ENCODE data around the gene NRIP1.

DNA sequence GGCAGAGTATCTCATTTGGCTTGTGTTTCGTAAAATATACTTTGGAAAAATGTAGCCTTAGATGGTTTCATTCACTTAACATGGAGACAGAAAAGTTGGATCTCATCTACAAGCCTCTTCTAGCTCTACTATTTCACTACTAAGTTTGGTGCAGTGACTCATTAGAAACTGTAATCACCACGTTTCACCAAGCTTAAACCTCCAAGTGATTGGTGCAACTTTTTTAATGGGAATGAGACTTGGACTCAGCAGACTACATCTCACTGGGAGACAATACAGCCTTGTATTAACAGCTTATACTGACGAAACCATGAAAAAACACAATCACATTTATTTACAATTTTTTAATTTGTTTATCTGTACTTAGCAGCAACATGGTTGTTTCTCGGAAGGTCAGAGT lies 29.9 kb upstream of the NRIP1 start:
- TF ChIP-seq, protein P1, sequence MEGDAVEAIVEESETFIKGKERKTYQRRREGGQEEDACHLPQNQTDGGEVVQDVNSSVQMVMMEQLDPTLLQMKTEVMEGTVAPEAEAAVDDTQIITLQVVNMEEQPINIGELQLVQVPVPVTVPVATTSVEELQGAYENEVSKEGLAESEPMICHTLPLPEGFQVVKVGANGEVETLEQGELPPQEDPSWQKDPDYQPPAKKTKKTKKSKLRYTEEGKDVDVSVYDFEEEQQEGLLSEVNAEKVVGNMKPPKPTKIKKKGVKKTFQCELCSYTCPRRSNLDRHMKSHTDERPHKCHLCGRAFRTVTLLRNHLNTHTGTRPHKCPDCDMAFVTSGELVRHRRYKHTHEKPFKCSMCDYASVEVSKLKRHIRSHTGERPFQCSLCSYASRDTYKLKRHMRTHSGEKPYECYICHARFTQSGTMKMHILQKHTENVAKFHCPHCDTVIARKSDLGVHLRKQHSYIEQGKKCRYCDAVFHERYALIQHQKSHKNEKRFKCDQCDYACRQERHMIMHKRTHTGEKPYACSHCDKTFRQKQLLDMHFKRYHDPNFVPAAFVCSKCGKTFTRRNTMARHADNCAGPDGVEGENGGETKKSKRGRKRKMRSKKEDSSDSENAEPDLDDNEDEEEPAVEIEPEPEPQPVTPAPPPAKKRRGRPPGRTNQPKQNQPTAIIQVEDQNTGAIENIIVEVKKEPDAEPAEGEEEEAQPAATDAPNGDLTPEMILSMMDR (IDR thresholded peaks at IDR 0.05 in 4 of 5, conservative IDR thresholded peaks at IDR 0.05 in 1 of 5) = no peak
- no peak for TF ChIP-seq POLR2A (IDR thresholded peaks at IDR 0.05)

All from gastrocnemius medialis (tissue), 4 donors.